Osteoblast (primary cell): ENCODE results near the gene AP3S2. TPM values are rescaled to one million over a fixed set of nuclear protein-coding genes. Genes with fewer than 3 reads are reported as not detected.

Source experiments
- DNase-seq: peaks from one replicate; pipeline ENCODE4 v3.0.0; 2011; ENCODE audit warnings: low spot score, mixed read lengths; ENCODE audit not compliant: insufficient read length; ENCODE audit errors: missing footprints
- H2AFZ ChIP-seq: 2 replicates; pipeline ENCODE4 v1.6.0; 2011; ENCODE audit warnings: mild to moderate bottlenecking, low read length
- H3K27ac ChIP-seq: 2 replicates; pipeline ENCODE4 v1.5.1; 2011; ENCODE audit warnings: mild to moderate bottlenecking, low read depth, low read length, moderate library complexity
- H3K27me3 ChIP-seq: 2 replicates; pipeline ENCODE4 v1.6.0; 2012; ENCODE audit warnings: mild to moderate bottlenecking, control low read depth, inconsistent platforms, low read length, moderate library complexity; ENCODE audit not compliant: insufficient read depth
- H3K36me3 ChIP-seq: 2 replicates; pipeline ENCODE4 v1.5.1; 2011; ENCODE audit warnings: mild to moderate bottlenecking, low read length, control low read depth, moderate library complexity; ENCODE audit not compliant: insufficient read depth
- H3K4me1 ChIP-seq: 2 replicates; pipeline ENCODE4 v1.5.1; 2011; ENCODE audit warnings: mild to moderate bottlenecking, low read length, control low read depth, moderate library complexity; ENCODE audit not compliant: insufficient read depth
- H3K4me2 ChIP-seq: 2 replicates; pipeline ENCODE4 v1.6.0; 2011; ENCODE audit warnings: mild to moderate bottlenecking, low read length; ENCODE audit not compliant: insufficient read depth
- H3K4me3 ChIP-seq: fragments of 200-600 bp; sonication (generic); 3 replicates; pipeline ENCODE4 v1.5.1; 2012; ENCODE audit warnings: mild to moderate bottlenecking, low read length, inconsistent platforms; ENCODE audit not compliant: insufficient read depth
- H3K79me2 ChIP-seq: 2 replicates; pipeline ENCODE4 v1.6.0; 2012; ENCODE audit warnings: mild to moderate bottlenecking, low read length, control low read depth, inconsistent platforms; ENCODE audit not compliant: insufficient read depth
- H3K9me3 ChIP-seq: 2 replicates; pipeline ENCODE4 v1.5.1; 2011; ENCODE audit warnings: low read depth, low read length, control low read depth
- H4K20me1 ChIP-seq: 2 replicates; pipeline ENCODE4 v1.6.0; 2012; ENCODE audit warnings: mild to moderate bottlenecking, low read length, control low read depth; ENCODE audit not compliant: insufficient read depth
- CTCF ChIP-seq: IDR thresholded peaks from 2 replicates; pipeline ENCODE4 v1.5.1; 2011; ENCODE audit warnings: mild to moderate bottlenecking, low read depth, low read length, moderate library complexity; ENCODE audit errors: extremely low read depth
- small RNA-seq: library from RNA; depleted of rRNA; stranded (forward); fragments of <200 nt; gene quantifications from one replicate; pipeline ENCODE3, GENCODE V24; 2012
- total RNA-seq: library from RNA; depleted of rRNA; stranded (reverse); fragments of >200 nt; gene quantifications from 2 replicates; pipeline ENCODE4 v1.2.3, GENCODE V29; 2012

Gene AP3S2
- total RNA-seq, 1 donor: 63.7 TPM

- H3K36me3 ChIP-seq: peaks cover 16% of the 10 kb centered on the region
- H3K27me3 ChIP-seq: no peaks in the 10 kb centered on the region
- H2AFZ ChIP-seq: no peak overlapping the region
- H3K4me2 ChIP-seq: no peak overlapping the region
- H3K79me2 ChIP-seq: no peaks in the 10 kb centered on the region
- no peak overlapping the region for H3K27ac ChIP-seq
- H3K4me1 ChIP-seq: peaks cover 21% of the 10 kb centered on the region
- TF ChIP-seq CTCF: no peak
- peaks cover 4% of the 10 kb centered on the region for H4K20me1 ChIP-seq
- no peak overlapping the region for H3K4me3 ChIP-seq
- H3K9me3 ChIP-seq: no peaks in the 10 kb centered on the region
- DNase-seq: peak; percentile 76
These were observed 112.7 kb downstream of the AP3S2 start for GRCh38 chr15:89781055-89781454.

- peaks cover 4% of the 10 kb centered on the region for H4K20me1 ChIP-seq
- DNase-seq: peak; percentile 56
- TF ChIP-seq CTCF: no peak
- no peak overlapping the region for H3K4me3 ChIP-seq
- no peak overlapping the region for H2AFZ ChIP-seq
- H3K4me1 ChIP-seq: peaks cover 21% of the 10 kb centered on the region
- no peak overlapping the region for H3K27ac ChIP-seq
- H3K79me2 ChIP-seq: no peaks in the 10 kb centered on the region
- no peaks in the 10 kb centered on the region for H3K9me3 ChIP-seq
- peaks cover 13% of the 10 kb centered on the region for H3K36me3 ChIP-seq
- H3K4me2 ChIP-seq: no peak overlapping the region
- no peaks in the 10 kb centered on the region for H3K27me3 ChIP-seq
These were observed 113.2 kb downstream of the AP3S2 start for GRCh38 chr15:89780601-89781000.

Small RNA genes within 50 kb of the gene (small RNA-seq; reads per million reads assigned to genes)
- gene MIR5009 (not detected), gene MIR5094 (not detected), gene RNU6-1111P (not detected), gene RNU7-111P (not detected)

Other genes with a start within 250 kb of the AP3S2 start
- 10.6 and 12.3 TPM in 2 replicates for gene KIF7, start 238.5 kb downstream of the AP3S2 start, total RNA-seq
- gene PLIN1, start 214.6 kb downstream of the AP3S2 start, total RNA-seq: under 0.01 TPM in 1 of 2 replicates, not detected in the other
- 4.0 and 5.0 TPM in 2 replicates for gene PEX11A, start 203.2 kb downstream of the AP3S2 start, total RNA-seq
- gene WDR93, start 203.2 kb downstream of the AP3S2 start, total RNA-seq: under 0.01 and 0.36 TPM in 2 replicates
- under 0.01 TPM in 2 replicates for gene MESP1, start 142.7 kb downstream of the AP3S2 start, total RNA-seq
- 0.72 and 1.5 TPM in 2 replicates for gene MESP2, start 117.7 kb downstream of the AP3S2 start, total RNA-seq
- gene ANPEP, start 79.1 kb downstream of the AP3S2 start, total RNA-seq: 87.9 and 98.7 TPM in 2 replicates
- 14.1 and 17.7 TPM in 2 replicates for gene ARPIN, start 19.0 kb upstream of the AP3S2 start, total RNA-seq
- 10.3 and 10.9 TPM in 2 replicates for gene ZNF710, start 107.3 kb upstream of the AP3S2 start, total RNA-seq
- gene IDH2, start 208.5 kb upstream of the AP3S2 start, total RNA-seq: 51.0 and 61.6 TPM in 2 replicates